ENCODE measurements around the gene OR2AG2.
"Not testable (repeated sequence)": the region's sequence is repeated elsewhere in the genome, so short reads cannot be mapped to it uniquely, and the experiment has no call there.

OR2AG2 gene, protein sequence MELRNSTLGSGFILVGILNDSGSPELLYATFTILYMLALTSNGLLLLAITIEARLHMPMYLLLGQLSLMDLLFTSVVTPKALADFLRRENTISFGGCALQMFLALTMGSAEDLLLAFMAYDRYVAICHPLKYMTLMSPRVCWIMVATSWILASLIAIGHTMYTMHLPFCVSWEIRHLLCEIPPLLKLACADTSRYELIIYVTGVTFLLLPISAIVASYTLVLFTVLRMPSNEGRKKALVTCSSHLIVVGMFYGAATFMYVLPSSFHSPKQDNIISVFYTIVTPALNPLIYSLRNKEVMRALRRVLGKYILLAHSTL

DNA sequence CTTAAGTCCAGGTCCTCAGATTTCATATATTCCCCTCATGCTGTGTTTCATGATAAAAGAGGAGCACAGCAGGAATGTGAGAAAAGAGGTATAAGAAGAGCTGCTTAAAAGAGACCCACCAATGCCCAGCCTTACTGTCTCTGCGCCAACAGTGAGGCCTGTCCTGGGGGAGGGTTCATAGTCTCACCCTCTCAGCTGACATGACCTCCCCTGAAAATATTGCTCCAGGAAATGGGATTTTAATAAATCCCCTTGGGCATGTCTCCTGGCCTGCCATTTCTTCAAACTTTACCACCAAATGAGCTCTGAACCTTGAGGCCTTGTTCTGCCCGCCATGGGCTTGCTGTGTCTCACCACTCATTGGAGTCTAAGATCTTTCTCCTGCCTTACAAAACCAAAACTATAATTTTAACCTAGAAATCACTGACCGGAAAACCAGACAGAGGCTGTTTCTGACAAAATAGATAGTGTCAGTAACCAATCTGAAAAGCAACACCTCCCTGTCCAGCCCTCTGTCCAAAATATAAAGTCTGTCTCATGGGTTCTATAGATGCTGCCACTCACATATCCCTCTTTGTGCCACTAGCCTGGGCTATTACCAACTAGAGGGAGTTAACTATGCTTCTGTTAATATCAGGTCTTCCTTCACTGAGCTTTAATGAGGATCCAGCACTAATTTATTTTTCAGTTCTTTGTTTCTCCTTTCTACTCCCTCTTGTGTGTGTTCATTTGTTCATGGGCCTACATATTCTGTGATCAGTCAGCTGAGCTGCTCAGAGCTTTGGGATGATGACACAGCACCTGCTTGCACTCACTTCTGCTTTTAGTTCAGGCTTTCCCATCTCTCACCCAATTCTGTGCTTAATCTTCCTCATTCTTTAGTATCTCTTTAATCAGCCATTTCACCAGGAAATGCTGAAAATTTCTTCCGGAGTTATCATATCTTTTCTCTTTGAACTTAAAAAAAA lies at the start of gene OR2AG2:
OR2AG2 (minus strand) TSS at position 51 of the 968 bp plus-strand sequence. CDS start 3,019 bp downstream, outside the sequence.
- peak; percentile 22 for DNase-seq (ENCODE audit: low spot score)

DNA sequence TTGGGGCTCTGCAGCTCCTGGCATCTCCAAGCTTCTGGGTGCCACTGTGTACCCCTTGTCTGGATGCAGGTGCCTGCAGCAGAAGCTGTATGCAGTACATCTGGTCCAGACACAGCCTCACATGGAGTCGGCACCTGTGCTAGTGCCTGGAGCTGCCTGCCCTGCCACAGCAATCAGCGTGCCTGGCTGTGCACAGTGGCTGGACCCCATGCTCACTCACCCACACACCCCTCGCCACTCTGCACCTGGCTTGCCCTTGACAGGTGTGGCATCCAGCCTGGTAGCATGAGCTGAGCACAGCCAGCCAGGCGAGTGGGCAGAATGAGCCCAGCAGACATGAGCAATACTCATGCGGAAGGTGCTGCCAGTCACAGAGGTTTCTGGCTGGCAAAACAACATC lies 47.2 kb upstream of the OR2AG2 start:
- no peak for DNase-seq (ENCODE audit: low spot score)

DNA sequence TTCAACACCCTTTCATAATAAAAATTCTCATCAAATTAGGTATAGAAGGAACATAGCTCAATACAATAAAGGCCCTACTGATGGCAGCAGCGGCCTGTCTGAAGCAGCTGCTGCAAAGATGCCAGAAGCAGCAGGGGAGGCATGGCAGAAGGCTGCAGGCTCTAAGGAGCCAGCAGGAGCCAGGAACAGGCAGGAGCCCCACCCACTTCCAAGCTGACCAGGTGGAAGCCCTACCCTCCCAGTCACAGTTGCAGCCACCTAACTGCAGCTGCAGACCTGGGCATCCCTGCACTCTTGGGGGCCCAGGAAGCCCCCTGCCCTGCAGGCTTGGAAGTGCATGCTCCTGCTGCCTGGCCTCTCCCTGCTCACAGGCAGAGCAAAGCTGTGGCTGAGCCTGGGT lies 45.9 kb upstream of the OR2AG2 start:
- no peak for DNase-seq (ENCODE audit: low spot score)

DNA sequence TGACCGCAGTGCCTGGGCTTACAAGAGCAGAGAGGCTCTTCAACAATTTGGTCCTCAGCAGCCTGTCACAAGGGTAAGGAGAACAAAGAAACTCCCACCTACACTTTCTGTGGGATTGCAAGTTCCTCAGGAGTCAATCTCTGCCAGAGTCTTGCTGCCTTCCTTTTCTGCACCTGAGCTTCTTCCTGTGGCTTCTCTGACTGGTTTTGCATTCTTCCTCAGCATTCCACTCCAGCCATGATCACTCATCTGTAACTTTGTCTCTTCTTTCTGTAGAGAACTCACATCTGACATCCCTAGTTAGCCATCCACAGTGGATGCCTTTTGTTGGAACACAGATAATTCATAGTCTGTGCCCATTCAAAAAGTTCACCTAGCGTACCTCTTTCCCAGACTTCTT lies 41.9 kb upstream of the OR2AG2 start:
- DNase-seq (ENCODE audit: low spot score): peak; percentile 81

DNA sequence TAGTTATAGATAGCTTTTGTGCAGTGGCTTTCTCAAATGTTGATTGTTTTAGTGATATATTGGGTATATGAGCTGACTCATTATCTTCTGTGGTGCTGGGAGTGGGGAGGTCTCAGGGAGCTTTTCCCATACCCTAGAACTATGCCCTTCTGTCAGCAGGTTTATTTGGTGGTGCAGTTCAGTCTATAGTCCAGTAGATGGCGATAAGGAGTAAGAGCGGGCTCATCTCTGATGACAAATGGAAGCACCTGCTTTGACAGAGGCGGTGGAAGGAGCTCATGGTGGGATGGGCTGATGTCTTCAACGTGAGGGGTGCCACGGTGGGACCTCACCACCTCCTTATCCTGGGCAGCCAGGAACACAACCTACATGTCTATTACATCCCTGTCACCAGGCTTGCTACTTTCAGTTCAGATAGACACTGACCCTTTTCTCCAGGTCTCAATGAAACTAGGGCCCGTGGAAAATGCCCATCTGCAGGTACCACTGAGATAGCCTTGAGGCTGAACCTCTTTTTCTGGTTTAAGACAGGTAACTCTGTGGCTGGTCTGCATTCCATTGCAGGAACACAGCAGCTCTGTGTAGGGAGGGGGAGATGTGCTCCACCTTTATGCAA lies 40.7 kb upstream of the OR2AG2 start:
- peak; percentile 63 for DNase-seq (ENCODE audit: low spot score)

DNA sequence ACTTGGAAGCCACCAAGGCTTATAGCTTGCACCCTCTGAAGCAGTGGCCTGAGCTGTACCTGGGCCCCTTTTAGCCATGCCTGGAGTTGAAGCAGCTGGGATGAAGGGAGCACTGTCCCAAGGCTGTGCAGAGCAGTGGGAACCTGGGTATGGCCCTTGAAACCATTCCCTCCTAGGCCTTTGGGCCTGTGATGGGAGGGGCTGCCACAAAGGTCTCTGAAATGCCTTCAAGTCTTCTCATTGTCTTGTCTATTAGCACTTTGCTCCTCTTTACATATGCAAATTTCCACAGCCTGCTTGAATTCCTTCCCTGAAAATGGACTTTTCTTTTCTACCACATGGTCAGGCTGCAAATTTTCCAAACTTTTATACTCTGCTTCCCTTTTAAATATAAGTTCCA lies 29.3 kb upstream of the OR2AG2 start:
- DNase-seq (ENCODE audit: low spot score): not testable (repeated sequence)

DNA sequence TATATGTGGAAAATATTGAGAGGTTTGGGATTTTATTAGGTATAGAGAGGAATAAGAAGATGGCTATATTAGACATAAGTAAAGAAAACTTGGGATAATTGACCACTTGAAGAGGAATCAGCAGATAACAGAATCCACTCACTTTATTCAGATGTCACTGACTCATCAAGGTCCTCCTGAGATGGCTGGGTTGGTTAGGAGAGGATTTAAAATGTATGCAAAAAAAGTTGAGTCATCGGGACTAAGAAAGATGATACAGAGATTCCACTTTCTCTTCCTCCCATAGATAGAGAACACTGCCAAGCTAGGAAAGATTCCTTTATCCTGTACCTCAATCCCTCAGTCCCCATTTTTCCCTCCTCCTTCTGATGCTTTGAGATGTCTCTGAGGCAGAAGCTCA lies 27.6 kb upstream of the OR2AG2 start, which contains the start of gene OR6A2:
OR6A2 (minus strand) TSS at position 288 of the 400 bp plus-strand sequence. CDS start 3,981 bp downstream, outside the sequence.
- peak; percentile 50 for DNase-seq (ENCODE audit: low spot score)

DNA sequence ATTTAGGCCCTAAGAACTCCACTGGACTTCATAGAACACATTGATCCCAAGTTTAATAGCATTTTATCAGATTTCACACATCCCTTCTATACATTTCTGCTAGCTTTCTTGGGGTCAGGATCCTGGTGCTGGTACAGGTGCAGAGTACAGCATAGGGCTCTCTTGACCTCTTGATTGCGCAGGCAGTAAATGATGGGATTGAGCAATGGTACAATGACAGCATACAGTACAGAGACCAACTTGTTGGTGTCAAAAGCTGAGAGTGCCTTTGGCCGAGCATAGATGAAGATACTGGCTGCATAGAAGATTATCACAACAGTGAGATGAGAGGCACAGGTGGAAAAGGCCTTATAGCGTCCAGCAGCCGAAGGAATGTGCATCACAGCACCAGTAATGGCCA lies 22.9 kb upstream of the OR2AG2 start:
- DNase-seq (ENCODE audit: low spot score): no peak

DNA sequence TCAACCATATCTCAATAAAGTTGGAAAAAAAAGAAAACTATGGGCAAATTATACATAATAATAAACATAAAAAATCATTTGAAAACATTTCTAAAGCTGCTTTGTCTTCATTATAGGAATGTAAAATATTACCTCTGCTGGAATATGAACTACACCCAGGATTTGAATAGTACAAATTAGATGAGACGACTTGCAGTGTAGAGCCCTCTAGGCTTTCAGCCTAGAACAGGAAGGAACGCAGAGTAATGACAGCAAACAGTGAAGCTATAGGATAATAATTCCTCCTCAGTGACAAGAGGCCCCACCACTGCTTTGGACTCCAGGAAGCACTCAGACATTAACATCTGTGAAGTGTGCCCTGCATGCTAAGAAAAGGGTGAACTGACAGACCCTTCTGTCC lies 18.8 kb upstream of the OR2AG2 start:
- DNase-seq (ENCODE audit: low spot score): no peak

DNA sequence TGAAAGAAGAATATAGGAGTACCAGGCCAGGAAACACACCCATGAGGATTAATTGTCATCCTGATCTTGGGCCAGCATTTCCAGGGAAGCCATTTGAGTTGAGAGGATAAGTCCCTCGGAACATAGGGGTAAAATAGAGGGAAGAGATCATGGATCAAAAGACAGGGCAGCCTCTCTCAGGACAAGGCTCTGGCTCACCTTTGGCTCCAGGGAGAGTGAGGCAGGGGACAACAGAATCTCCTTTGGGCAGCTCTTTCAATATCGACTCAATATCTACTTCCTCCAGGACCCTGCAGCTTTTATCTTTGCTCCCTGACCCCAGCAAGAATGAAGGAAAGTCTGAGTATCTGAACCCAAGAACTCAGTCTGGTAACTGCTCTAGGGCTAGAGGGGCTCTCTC lies 10.9 kb upstream of the OR2AG2 start, which contains the start of gene OR2AG1:
OR2AG1 (plus strand) TSS at position 301 of the 400 bp plus-strand sequence. CDS start 2,018 bp downstream, outside the sequence.
- DNase-seq (ENCODE audit: low spot score): no peak

DNA sequence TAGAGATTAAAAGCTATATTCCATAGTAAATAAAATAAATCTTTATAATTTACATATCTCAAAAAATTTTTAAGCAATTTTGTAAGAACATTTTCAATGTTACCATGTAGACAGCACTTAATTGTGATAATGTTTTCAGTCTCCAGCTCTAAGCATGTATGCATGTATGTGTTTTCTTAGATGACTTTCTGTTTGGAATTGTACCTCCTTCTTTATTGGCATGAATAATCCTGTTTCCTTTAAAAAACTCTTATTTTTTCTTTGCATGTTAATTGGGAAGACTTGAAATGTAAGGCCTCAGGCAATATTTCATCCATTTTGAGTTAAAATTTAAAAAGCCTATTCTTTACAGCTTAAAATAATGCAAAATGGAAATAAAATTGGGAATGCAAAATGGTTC lies 9.1 kb upstream of the OR2AG2 start:
- no peak for DNase-seq (ENCODE audit: low spot score)

DNA sequence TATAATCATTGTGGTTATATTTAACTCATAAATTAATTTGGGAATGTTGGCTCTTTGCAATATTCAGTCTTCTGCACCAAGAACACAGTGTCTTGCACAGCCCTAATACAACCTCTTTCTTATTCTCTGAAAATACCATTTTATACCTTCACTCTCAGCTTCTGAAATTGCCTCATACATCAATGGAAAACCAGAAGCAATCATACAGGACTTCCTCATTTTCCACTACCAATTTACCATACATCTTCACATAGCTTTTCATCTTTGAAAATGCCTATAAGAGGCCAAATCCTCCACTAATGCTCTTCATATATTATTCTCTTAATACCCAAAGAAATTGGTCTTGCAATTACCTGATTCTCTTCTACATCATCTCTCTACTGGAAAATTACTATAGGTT lies 6.7 kb upstream of the OR2AG2 start:
- no peak for DNase-seq (ENCODE audit: low spot score)

DNA sequence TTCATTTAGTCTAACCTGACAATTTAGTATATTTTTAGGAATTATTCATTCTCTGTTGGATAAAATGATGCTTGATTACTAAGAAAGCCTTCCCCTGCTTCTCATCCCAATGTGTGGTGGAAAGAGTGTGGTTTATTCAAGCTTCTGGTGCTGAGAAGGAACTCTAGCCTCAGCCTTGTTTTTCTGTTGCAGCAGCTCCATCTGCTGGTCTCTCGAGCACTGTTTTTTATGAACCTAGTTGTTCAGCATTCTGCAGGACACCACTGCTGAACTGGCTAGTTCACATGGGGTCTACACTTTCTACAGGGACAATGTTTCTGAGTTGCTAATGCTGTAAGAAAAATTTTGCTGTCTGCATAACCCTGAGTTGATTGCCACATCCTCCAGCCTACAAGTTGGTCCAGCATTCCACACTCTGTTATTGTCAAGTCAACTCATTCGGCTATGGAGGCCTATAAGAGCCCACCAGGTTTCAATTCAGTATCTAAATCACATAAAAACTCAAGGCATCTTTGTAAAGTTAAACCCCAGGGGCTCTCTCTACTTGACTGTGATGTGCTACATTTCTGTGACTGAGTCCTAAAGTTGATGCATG lies 14.3 kb downstream of the OR2AG2 start:
- DNase-seq (ENCODE audit: low spot score): peak; percentile 57

DNA sequence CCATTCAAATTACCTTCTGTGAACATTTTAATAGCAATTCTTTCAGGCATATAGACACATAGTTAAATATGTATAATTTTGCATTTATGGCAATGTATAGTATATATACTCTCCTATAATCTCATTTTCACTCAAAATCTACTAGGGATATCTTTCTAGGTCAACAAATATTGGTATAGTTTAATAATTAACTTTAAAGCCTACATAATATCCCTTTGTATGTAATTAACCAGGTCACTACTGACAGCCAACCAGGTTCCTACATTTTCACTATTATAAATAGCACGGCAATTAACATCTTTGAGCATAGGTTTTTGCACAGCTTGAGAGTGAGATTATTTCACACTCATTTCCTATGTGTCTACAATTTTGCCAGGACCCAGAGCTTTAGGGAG lies 15.8 kb downstream of the OR2AG2 start:
- DNase-seq (ENCODE audit: low spot score): no peak

DNA sequence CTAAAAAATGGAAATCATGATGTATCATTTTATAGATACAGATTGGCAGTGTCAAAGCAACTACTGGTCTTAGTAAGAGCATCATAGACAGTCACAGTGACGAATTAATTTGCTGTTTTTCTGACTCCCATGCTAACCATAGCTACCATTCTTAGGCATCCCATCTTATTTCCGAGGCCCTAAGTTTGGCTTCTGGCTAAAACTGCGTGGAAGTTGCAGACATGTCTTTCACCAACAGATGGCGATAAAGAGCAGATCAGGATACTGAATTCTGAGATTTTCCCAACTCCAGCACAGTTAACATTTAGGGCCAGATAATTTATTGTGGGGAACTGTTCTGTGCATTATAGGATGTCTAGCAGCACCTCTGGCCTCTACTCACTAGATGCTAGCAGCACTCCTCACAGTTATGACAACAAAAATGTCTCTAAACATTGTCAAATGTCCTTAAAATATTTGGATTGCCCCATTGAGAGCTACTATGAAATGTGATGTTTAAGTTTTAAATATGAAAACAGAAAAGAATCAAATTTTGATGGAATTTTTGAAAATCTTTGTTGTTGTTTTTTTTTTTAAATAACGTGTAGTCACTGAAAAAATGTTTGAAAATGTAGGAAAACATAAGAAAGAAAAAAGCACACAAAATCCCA lies 16.3 kb downstream of the OR2AG2 start:
- DNase-seq (ENCODE audit: low spot score): peak; percentile 41

DNA sequence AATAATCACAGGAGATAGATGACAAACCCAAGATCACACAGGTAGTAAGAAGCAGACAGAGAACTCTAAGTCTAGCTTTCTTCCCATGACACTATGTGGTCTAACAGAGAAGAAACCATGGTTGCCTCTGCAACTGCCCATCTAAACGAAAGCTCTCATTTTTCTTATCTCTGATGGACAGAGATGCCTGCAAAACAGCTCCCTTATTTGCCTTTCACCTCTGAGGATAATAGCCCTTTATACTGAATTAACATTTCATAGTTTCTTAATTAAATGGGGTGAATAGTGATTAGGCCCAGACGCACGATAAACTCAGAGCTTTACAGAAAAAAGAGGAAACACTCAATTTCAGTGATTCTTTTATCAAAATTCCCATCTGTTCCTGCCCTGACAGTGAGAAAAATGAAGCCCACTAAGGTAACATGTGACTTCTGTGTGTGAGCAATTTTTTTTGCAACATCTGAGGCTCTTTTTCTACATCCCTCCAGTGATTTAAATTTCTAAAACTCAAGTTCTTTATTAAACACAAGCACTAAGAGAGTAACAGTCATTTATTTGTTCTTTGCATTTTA lies 24.6 kb downstream of the OR2AG2 start:
- no peak for DNase-seq (ENCODE audit: low spot score)

DNA sequence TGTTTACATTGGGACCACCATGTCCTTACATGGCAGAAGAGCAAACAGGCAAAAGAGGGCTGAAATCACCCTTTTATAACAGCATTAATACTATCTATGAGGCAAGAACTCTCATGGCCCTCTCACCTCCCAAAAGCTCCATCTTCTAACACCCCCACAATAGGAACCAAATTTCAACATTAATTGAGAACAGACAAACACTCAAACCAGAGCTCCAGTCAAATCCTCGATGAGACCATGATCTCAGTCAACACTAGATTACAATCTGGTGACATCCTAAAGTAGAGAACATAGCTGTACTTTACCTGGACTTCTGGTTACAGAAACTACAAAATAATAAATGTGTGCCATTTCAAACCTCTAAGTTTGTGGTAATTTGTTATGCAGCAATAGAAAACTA lies 25.1 kb downstream of the OR2AG2 start:
- no peak for DNase-seq (ENCODE audit: low spot score)

DNA sequence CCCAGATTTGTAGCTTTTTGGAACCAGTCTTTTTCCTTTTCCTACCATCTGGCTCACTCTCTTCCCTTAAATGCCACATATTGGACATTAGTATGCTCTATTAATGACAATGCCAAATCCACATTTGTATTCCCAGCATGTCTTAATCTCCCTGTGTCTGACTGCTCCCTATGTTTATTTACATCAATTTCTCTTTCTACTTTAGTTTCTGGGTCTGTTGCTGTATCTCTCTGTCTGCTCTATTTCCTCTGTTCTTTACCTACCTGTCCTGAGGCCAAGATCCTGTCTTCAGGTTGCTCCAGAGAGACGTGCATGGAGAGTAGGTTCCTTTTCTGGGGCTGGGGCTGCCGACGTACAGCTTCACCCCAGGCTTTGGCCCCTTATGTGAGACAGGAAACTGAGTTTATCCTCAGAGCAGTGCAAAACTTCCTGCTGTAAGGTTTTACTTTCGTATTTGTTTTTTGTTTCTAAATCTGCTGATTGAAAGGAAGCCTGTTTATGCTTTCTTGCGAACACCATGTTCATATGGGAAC lies 25.6 kb downstream of the OR2AG2 start:
- no peak for DNase-seq (ENCODE audit: low spot score)

DNA sequence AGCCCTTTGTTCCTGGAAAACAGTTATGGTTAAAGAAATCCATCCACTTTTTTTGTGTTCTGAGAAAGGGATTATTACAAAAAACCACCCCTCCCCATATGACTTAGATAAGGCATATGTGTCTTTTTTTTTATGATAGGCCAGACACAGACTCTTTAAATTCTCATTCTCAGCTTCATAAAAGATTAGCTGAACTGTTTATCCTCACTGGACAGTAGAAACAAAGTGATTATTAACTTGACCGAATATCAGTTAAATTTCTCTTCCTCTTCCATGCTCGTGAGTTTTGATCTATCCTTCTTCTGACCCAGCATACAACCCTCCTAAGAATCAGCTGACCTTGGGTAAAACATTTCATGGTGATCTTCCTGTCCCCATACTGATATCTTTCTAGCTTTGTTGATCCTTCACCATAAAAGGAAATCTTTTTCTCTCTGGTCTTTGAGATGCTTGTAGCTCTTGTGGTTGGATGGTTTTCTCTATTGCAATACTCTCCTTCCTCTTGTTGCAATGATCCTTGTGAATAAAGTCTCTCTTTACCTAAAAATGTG lies 26.2 kb downstream of the OR2AG2 start:
- no peak for DNase-seq (ENCODE audit: low spot score)

DNA sequence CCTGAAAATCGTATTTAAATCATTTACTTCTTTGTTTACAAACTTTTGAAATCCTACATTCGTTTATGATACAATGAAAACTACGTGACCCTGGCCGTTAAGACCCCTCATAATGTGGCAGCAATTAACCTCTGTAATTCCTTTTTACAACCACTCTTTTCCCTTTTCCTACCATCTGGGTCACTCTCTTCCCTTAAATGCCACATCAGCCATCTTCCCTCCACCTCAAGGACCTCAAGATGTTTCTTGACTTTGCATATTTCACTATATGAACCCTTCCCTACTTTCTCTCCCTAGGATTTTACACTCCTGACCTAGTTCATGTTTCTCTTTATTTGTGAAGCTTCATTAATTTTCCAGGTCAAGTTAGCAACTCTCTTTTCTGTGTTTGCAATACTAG lies 26.8 kb downstream of the OR2AG2 start:
- no peak for DNase-seq (ENCODE audit: low spot score)

DNA sequence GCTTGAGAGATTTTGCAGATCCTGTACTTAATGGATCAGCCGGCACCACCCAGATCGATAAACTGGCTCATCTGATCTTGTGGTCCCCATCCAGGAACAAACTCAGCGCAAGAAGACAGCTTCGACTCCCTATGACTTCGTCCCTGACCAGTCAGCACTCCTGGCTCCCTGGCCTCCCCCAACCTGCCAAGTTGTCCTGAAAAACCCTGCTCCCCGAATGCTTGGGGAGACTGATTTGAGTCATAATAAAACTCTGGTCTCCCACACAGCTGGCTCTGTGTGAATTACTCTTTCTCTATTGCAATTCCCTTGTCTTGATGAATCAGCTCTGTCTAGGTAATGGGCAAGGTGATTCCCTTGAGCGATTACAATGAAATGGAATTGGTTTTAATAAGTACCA lies 29.5 kb downstream of the OR2AG2 start:
- peak; percentile 41 for DNase-seq (ENCODE audit: low spot score)

Data from kidney tubule cell (primary cell).